LNCAP (cell line): ENCODE results near the gene PHLDB2.

Source experiments
- TF ChIP-seq, protein P1 (sequence below): fragments of 450-650 bp; IDR thresholded peaks from 2 replicates; pipeline ENCODE4 v1.5.1; 2017; ENCODE audit warnings: mild to moderate bottlenecking

The PHLDB2 gene

DNA sequence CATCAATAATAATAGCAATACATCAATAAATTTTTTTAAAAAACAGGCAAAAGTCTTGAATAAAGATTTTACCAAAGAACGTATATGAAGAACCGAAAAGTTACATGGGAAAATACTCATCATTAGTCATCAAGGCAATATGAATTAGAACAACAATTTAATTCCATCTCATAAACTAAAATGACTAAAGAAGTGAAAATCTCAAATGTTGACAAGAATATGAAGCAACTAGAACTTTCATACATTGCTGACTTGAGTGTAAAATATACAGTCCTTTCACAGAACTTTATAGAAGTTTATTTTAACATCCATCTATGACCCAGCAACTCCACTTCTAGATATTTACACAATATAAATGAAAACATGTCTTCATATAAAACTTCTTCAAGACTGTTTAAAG, 84.5 kb downstream of the PHLDB2 start:
- TF ChIP-seq, protein P1, sequence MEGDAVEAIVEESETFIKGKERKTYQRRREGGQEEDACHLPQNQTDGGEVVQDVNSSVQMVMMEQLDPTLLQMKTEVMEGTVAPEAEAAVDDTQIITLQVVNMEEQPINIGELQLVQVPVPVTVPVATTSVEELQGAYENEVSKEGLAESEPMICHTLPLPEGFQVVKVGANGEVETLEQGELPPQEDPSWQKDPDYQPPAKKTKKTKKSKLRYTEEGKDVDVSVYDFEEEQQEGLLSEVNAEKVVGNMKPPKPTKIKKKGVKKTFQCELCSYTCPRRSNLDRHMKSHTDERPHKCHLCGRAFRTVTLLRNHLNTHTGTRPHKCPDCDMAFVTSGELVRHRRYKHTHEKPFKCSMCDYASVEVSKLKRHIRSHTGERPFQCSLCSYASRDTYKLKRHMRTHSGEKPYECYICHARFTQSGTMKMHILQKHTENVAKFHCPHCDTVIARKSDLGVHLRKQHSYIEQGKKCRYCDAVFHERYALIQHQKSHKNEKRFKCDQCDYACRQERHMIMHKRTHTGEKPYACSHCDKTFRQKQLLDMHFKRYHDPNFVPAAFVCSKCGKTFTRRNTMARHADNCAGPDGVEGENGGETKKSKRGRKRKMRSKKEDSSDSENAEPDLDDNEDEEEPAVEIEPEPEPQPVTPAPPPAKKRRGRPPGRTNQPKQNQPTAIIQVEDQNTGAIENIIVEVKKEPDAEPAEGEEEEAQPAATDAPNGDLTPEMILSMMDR = no peak

DNA sequence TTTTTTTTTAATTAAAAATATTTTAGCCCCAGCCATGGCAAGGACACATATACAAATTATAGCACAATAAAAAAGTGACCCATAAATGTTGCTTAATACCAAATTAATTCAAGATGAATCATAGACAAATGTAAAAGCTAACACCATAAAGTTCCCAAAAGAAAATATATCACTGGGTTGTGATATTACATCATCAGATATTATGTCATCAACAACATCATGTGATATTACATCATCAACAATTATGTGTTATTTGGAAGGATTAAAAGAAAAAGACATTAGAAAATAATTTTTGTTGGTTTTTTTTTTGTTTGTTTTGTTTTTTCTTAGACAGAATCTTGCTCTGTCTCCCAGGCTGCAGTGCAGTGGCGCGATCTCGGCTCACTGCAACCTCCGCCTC, 85.3 kb downstream of the PHLDB2 start:
- TF ChIP-seq, protein P1 = no peak

DNA sequence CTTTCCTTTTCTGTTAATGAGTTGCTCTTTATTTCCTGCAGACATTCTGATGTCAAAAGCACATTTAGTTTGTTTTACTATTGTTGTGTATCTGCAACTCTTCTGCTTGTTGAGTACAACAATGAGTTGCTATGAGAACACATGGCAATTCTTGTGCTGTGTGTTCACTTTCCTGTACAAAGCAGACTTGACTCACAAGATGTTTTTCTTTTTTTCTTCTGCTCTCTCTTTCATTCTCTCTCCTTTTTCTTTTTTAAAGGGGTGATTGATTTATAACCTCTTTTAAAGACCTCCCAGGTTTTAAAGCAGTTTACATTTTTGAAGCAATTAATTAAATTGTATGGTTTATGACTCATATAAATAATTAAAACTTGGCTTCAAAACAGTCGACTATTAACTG, 88.2 kb downstream of the PHLDB2 start:
- TF ChIP-seq, protein P1 = no peak

DNA sequence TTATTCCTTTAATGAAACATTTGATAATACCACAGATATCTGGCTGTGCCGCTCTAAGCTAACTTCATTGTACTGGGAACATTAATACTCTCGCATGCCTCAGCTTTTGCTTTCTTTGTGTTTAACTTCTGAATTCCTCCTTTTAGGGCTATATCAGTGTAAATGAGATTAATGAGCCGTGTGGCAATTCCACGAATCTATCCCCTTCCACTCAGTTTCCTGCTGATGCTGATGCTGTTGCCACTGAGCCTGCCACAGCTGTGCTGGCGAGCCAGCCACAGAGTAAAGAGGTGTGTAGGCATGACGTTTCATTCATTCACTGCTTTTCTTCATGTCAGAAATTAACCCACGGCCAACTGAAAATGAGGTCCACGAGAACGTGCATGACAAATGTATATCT, 89.7 kb downstream of the PHLDB2 start:
- TF ChIP-seq, protein P1 = no peak

DNA sequence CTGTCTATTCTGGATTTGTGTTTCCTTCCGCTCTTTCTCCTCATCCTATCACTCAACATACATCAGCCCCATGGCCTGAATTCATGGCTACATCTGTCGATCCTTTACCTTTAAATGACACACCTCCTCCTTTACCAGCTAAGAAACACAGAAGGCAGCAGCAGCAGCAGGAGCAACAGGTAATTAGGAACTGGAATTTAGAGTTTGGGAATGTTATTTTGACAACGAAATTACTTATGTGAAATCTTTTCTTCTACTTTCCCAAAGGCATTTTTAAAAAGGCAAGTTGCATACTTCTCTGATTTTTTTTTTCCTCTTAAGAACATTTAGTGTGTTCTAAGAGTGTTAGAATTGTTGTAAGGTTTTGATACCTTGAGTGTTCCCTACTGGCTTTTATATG, 90.6 kb downstream of the PHLDB2 start:
- TF ChIP-seq, protein P1 = no peak

DNA sequence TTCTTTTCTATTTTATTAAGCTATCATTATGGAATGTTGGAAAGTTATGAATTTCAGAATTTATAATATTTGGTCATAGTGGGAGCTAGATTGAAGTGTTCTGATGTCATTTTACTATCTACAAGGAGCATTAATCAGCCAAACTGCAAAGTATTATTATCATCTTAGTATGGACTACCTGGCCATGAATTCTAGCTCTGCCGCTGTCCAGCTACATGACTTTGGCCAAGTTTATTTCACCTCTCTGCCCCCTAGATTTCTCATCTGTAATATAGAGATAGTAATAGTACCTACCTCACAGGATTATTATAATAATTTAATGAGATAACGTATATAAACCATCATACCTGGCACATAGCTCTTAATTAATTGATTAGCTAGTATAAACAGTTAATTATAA, 92.0 kb downstream of the PHLDB2 start:
- TF ChIP-seq, protein P1 = no peak

DNA sequence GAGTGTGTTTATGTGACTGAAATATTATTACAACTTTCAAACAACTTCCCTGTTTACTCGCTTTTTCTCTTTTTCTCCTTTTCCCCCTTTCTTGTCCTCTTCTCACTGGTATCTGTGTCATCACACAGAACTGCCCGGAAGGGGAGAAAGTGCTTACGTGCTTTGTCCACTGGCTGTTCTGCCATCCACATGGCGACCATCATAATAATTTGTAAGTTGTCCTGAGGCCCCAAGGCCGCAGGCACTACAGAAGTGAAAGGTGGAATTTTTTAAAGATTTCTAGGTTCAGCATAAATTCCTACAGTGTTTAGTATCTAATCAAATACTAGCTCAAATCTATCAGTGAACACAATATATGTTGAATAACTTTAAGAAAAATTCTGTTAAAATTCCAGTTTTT, 93.0 kb downstream of the PHLDB2 start:
- TF ChIP-seq, protein P1 = no peak

DNA sequence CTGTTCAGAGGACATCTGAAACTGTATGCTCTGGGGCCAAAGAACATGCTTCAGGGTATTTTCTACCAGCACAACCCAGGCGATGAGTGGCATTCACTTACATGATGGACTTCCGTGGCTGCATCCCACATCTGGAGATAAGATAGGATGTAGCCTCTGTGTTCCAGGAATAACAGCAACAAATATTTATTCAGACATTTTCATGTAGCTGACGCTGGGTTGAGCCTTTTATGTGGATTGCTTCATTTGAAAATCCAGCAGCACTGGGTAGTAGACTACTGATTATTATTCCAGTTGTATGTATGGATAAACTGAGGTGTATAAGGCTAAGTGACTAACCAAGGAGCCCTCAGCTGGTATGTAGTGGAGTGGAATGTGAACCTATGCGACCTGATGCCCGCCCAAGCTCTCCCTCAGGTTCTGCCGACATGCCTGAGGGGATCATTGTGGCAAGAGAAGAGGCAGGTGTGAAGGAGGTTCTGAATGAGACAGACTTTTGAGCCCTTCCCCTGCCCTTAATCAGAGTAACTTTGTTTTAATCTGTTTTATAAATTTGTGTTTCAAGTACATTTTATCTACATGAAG, 93.9 kb downstream of the PHLDB2 start:
- TF ChIP-seq, protein P1 = no peak
